ENCODE data around the gene ELANE.

The ELANE gene

DNA sequence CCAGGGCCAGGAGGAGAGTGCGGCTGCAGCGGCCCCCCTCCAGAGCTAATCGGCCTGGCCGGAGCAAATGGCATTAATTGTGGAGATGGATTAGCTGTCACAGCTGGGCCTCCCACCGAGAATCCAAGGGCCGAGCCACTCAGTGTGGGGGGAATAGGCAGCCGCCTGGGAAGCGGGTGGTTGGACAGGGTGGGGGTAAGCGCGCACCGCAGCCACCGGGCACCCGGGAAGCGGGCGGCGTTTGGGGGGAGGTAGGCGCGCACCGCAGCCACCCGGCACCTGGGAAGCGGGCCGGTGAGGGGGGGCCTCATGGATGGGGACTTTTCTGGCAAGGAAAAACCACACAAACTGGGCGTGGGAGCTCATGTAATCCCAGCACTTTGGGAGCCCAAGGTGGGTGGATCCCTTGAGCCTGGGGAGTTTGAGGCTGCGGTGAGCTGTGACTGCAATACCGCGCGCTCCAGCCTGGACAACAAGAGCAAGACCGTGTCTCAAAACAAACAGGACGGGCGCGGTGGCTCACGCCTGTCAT lies 51.2 kb downstream of the ELANE start:
- no peak for TF ChIP-seq CTCF (IDR thresholded peaks at IDR 0.05; ENCODE audit: low read depth, low read length, missing control alignments)
- DNase-seq (ENCODE audit: extremely low read depth, low read depth), result no peak
- no peak overlapping the region for H3K4me3 ChIP-seq (replicated peaks; ENCODE audit: low read depth, low read length)

GRCh38 chr19:904545-904944 lies 52.4 kb downstream of the ELANE start:
- no peak overlapping the region for H3K4me3 ChIP-seq (replicated peaks; ENCODE audit: low read depth, low read length)
- no peak for DNase-seq (ENCODE audit: extremely low read depth, low read depth)
- TF ChIP-seq CTCF (IDR thresholded peaks at IDR 0.05; ENCODE audit: low read depth, low read length, missing control alignments), result no peak
